ENCODE measurements around the gene OXTR.

The OXTR gene

DNA sequence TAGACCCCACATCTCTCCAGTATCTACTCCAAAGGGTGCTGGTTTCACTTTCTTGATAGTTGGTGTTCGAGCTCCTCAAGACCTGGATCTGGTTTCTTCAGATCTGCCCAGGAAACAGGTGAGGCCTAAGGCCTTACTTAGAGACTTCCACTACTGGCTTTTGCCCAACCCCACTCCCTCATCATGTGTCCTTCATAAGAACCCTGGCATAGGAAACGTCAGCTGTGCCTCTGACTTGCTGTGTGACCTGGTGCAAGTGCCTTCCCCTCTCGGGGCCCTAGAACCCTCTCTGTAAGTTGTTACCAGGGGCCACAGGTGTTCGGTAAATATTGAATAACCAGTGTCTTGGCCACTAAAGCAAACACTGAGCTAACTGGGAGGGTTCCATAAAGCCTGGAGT is 3.9 kb downstream of the OXTR start:
- Histone ChIP-seq H3K4me3 (ENCODE audit: low read depth, low read length) (no peak overlapping the region), H3K9me3 (no peaks in the 10 kb centered on the region), H3K36me3 (no peaks in the 10 kb centered on the region), H3K27me3 (no peaks in the 10 kb centered on the region), H3K4me1 (no peaks in the 10 kb centered on the region)
- no peak for DNase-seq
- TF ChIP-seq, protein P1, sequence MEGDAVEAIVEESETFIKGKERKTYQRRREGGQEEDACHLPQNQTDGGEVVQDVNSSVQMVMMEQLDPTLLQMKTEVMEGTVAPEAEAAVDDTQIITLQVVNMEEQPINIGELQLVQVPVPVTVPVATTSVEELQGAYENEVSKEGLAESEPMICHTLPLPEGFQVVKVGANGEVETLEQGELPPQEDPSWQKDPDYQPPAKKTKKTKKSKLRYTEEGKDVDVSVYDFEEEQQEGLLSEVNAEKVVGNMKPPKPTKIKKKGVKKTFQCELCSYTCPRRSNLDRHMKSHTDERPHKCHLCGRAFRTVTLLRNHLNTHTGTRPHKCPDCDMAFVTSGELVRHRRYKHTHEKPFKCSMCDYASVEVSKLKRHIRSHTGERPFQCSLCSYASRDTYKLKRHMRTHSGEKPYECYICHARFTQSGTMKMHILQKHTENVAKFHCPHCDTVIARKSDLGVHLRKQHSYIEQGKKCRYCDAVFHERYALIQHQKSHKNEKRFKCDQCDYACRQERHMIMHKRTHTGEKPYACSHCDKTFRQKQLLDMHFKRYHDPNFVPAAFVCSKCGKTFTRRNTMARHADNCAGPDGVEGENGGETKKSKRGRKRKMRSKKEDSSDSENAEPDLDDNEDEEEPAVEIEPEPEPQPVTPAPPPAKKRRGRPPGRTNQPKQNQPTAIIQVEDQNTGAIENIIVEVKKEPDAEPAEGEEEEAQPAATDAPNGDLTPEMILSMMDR (IDR thresholded peaks at IDR 0.05; ENCODE audit: low read depth, low read length): no peak

DNA sequence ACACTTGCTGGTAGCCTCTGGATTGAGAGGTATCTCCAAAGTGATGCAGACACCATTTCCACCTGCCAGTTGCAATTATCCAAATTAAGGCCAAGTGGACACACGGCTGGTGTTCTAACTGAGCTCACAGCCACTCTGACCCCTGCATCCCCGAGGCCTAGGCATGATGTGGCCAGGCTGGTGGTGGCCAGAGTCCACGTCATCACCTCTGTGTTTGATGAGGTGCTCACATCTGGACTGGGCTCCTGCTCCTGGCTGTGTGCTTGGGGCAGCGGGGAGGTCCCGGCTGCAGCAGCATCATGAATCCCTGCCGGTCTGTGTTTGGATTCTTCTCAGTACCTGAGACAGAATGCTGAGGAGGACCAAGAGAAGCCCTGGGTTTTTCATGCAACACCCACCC is 4.9 kb downstream of the OXTR start:
- TF ChIP-seq, protein P1 (IDR thresholded peaks at IDR 0.05; ENCODE audit: low read depth, low read length): no peak
- no peaks in the 10 kb centered on the region for H3K9me3 ChIP-seq
- no peaks in the 10 kb centered on the region for H3K4me1 ChIP-seq
- no peak for DNase-seq
- no peaks in the 10 kb centered on the region for H3K27me3 ChIP-seq
- no peak overlapping the region for H3K4me3 ChIP-seq (ENCODE audit: low read depth, low read length)
- H3K36me3 ChIP-seq: no peaks in the 10 kb centered on the region

DNA sequence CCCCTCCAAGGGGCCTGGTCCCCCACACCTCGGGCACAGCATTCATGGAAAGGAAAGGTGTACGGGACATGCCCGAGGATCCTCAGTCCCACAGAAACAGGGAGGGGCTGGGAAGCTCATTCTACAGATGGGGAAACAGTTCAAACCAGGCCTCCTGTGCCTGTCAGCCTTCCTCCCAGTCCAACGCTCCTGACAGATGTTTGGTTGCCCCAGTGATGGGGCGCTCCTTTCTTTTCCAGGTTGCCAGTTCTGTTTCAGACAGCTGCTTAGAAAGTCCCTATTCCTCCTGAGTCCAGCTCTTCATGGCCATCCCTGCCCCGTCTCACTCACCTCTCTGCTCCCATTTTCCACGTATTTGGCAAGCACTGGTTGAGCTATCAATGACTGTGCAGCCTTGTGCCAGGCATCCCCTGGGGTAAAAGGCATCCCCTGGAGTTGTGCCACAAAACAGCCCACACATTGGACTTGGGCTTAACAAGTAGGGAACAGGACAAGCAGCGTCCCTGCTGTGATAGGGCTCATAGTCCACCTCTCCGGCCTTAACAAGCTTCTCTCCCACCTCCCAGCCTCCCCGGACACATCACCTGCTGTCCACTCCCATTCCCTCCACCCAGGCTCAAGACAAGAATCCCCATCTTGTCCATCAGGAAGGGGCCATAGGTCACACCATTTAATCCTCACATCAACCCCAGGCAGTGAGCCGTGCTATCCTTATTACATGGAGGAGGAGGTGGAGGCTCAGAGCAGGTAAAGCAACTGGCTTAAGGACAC is 6.6 kb downstream of the OXTR start:
- H3K27me3 ChIP-seq: no peaks in the 10 kb centered on the region
- H3K4me1 ChIP-seq: no peaks in the 10 kb centered on the region
- H3K9me3 ChIP-seq: no peaks in the 10 kb centered on the region
- TF ChIP-seq, protein P1 (IDR thresholded peaks at IDR 0.05; ENCODE audit: low read depth, low read length): no peak
- H3K36me3 ChIP-seq: no peaks in the 10 kb centered on the region
- DNase-seq: no peak
- H3K4me3 ChIP-seq (ENCODE audit: low read depth, low read length): no peak overlapping the region

DNA sequence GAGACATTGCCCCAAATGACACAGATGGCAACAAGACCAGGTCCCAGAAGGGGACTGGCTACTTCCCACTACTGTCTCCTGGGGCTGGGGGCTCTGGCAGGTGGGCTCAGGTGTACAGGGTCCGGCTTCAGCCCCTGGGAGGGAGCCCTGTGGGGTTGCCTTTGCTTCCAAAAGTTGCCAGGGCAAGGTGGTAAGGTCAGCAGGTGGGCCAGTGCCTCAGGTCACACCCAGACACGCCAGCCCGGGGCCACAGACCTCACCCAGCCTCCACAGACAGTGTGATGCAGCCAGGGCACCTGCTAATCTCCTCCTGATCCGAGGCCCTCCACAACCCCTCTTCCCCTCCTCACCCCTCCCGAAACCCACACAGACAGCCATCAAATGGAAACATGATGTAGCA is 7.5 kb downstream of the OXTR start:
- H3K4me3 ChIP-seq (ENCODE audit: low read depth, low read length): no peak overlapping the region
- no peaks in the 10 kb centered on the region for H3K4me1 ChIP-seq
- no peaks in the 10 kb centered on the region for H3K9me3 ChIP-seq
- TF ChIP-seq, protein P1 (IDR thresholded peaks at IDR 0.05; ENCODE audit: low read depth, low read length): no peak
- no peaks in the 10 kb centered on the region for H3K27me3 ChIP-seq
- no peaks in the 10 kb centered on the region for H3K36me3 ChIP-seq
- DNase-seq: no peak

DNA sequence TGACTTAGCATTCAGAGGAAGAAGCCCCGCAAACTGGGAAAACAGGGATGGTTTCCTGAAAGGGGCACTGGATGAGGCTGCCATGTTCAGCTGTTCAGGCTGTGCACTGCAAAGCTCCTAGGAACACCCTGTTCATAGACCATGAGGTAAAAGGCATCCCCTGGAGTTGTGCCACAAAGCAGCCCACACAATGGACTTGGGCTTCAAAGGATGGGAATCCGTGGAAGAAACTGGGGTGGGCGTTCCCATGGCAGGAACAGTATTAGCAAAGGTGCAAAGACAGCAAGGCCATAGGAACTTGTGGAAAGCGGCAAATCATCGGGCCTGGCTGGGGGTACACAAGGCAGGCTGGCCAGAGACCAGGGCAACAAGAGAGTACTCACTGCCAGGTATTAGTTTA is 8.9 kb downstream of the OXTR start:
- H3K27me3 ChIP-seq: no peaks in the 10 kb centered on the region
- no peak for DNase-seq
- H3K4me1 ChIP-seq: no peaks in the 10 kb centered on the region
- H3K4me3 ChIP-seq (ENCODE audit: low read depth, low read length): no peak overlapping the region
- TF ChIP-seq, protein P1 (IDR thresholded peaks at IDR 0.05; ENCODE audit: low read depth, low read length): no peak
- H3K9me3 ChIP-seq: no peaks in the 10 kb centered on the region
- H3K36me3 ChIP-seq: no peaks in the 10 kb centered on the region

DNA sequence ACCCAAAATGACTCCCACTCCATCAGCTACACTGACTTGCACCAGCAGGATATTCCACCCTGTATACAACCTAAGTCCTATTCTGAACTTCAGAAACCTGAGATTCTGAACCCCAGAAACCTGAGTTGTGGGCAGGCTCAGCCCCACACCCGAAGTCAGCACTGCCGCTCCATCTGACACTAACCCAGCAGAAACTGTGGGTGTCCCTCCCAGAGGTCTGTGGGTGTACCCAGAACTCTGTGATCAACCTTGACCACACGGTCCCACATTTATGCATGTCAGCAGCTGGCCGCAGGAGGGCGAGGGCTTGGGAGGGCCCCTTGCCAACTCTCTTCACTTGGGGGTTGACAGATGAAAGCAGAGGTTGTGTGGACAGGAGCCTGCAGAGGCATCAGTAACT is 9.3 kb downstream of the OXTR start:
- TF ChIP-seq, protein P1 (IDR thresholded peaks at IDR 0.05; ENCODE audit: low read depth, low read length): no peak
- Histone ChIP-seq H3K27me3 (no peaks in the 10 kb centered on the region), H3K4me1 (no peaks in the 10 kb centered on the region), H3K36me3 (no peaks in the 10 kb centered on the region), H3K9me3 (no peaks in the 10 kb centered on the region), H3K4me3 (ENCODE audit: low read depth, low read length) (no peak overlapping the region)
- DNase-seq: no peak
